HepG2 (cell line): Measurements from ENCODE around the gene SLC23A2. TPM values are rescaled to one million over a fixed set of nuclear protein-coding genes. Genes with fewer than 3 reads are reported as not detected.

ENCODE experiments used
- ATF1 ChIP-seq: IDR thresholded peaks from 2 replicates; pipeline ENCODE4 v1.6.1; 2016; ENCODE audit warnings: mild to moderate bottlenecking, control low read depth
- CBFB ChIP-seq: sonication (generic); formaldehyde crosslinking; IDR thresholded peaks from 2 replicates; pipeline ENCODE4 v1.4.0; 2020; ENCODE audit warnings: missing genetic modification reagents
- CEBPB ChIP-seq: IDR thresholded peaks from 2 replicates; pipeline ENCODE4 v1.6.1; 2011; ENCODE audit warnings: low read depth, low read length, improper control_type of control experiment, borderline replicate concordance
- ESRRA ChIP-seq: sonication (generic); formaldehyde crosslinking; IDR thresholded peaks from 2 replicates; pipeline ENCODE4 v1.5.1; 2020; ENCODE audit warnings: mild to moderate bottlenecking, low read depth, missing genetic modification reagents
- FOXO1 ChIP-seq: sonication (generic); formaldehyde crosslinking; IDR thresholded peaks from 2 replicates; pipeline ENCODE4 v1.4.0; 2020; ENCODE audit warnings: missing genetic modification reagents
- GATAD1 ChIP-seq: IDR thresholded peaks from 2 replicates; pipeline ENCODE4 v1.6.1; 2016; ENCODE audit warnings: missing genetic modification reagents, missing compliant biosample characterization
- HMG20A ChIP-seq: IDR thresholded peaks from 2 replicates; pipeline ENCODE4 v1.6.1; 2016; ENCODE audit warnings: borderline replicate concordance
- HMGA1 ChIP-seq: sonication (generic); formaldehyde crosslinking; conservative IDR thresholded peaks from 2 replicates; pipeline ENCODE4 v1.4.0; 2020; ENCODE audit warnings: missing genetic modification reagents
- JUND ChIP-seq: sonication (generic); formaldehyde crosslinking; IDR thresholded peaks from 2 replicates; pipeline ENCODE4 v1.8.0; 2022; ENCODE audit warnings: mild to moderate bottlenecking, missing genetic modification reagents
- MED8 ChIP-seq: sonication (generic); formaldehyde crosslinking; IDR thresholded peaks from 2 replicates; pipeline ENCODE4 v1.8.1; 2023; ENCODE audit warnings: mild to moderate bottlenecking, missing genetic modification reagents; ENCODE audit not compliant: insufficient replicate concordance
- PHF8 ChIP-seq: sonication (generic); formaldehyde crosslinking; IDR thresholded peaks from 2 replicates; pipeline ENCODE4 v1.5.0; 2020; ENCODE audit warnings: missing genetic modification reagents
- SATB2 ChIP-seq: sonication (generic); formaldehyde crosslinking; IDR thresholded peaks from 2 replicates; pipeline ENCODE4 v1.5.0; 2020; ENCODE audit warnings: missing genetic modification reagents
- SNAI1 ChIP-seq: sonication (generic); formaldehyde crosslinking; IDR thresholded peaks from 2 replicates; pipeline ENCODE4 v1.5.0; 2020; ENCODE audit warnings: mild to moderate bottlenecking, missing genetic modification reagents, borderline replicate concordance
- TARDBP ChIP-seq: sonication (generic); formaldehyde crosslinking; IDR thresholded peaks from 2 replicates; pipeline ENCODE4 v1.8.0; 2022; ENCODE audit warnings: mild to moderate bottlenecking, missing genetic modification reagents
- TBL1XR1 ChIP-seq: fragments of 150-350 bp; IDR thresholded peaks from 2 replicates; pipeline ENCODE4 v1.6.1; 2014; ENCODE audit warnings: borderline replicate concordance, low read length; ENCODE audit not compliant: partially characterized antibody
- ZBTB7B ChIP-seq: sonication (generic); formaldehyde crosslinking; IDR thresholded peaks from 2 replicates; pipeline ENCODE4 v1.4.0; 2020; ENCODE audit warnings: missing genetic modification reagents
- polyA plus RNA-seq, 8 experiments: library from polyadenylated mRNA; depleted of rRNA in 3 of 8; stranded (reverse) in 7 of 8; unstranded in 1 of 8; fragments of >200 nt; fragmentation: Illumina TruSeq in 4 of 8; extraction: Trizol in 4 of 8; gene quantifications; 2 replicates each; pipeline versions ENCODE4 v1.2.1 to v1.2.3, GENCODE V29; 2011 to 2016; ENCODE audit warnings: low read depth in 4 of 8, missing spikeins in 1 of 8, mixed read lengths in 1 of 8; ENCODE audit not compliant: insufficient read depth in 1 of 8
- total RNA-seq, 5 experiments: library from RNA; depleted of rRNA; stranded (reverse); fragments of >200 nt; fragmentation: Illumina TruSeq; extraction: Trizol; gene quantifications; 2 replicates each; pipeline ENCODE4 v1.2.3, GENCODE V29; 2016; ENCODE audit warnings: low read depth in 1 of 5
- TF ChIP-seq, protein P1 (sequence below): sonication (generic); formaldehyde crosslinking; IDR thresholded peaks from 2 replicates; pipeline ENCODE4 v1.9.0; 2021; ENCODE audit warnings: missing genetic modification reagents, borderline replicate concordance
- TF ChIP-seq, protein P2 (sequence below), 2 experiments: fragments of 450-650 bp in 1 of 2; sonication (generic) in 1 of 2; formaldehyde crosslinking; IDR thresholded peaks; 2 replicates each; pipeline versions ENCODE4 v1.5.0 to v1.8.0; 2020 to 2022; ENCODE audit warnings: mild to moderate bottlenecking in 1 of 2, missing genetic modification reagents in 1 of 2
- TF ChIP-seq, protein P3 (sequence below): IDR thresholded peaks from 2 replicates; pipeline ENCODE4 v1.6.1; 2012; ENCODE audit warnings: inconsistent platforms
- TF ChIP-seq, protein P4 (sequence below): sonication (generic); formaldehyde crosslinking; IDR thresholded peaks from 2 replicates; pipeline ENCODE4 v1.4.0; 2020; ENCODE audit warnings: missing genetic modification reagents
- TF ChIP-seq, protein P5 (sequence below): sonication (generic); formaldehyde crosslinking; IDR thresholded peaks from 2 replicates; pipeline ENCODE4 v1.4.0; 2020; ENCODE audit warnings: mild to moderate bottlenecking, missing genetic modification reagents, borderline replicate concordance

Gene SLC23A2
- total and polyA plus RNA-seq, 2 of the 13 experiments (the other 11 are each of a cell fraction or from before 2014, with no cell fraction given) = 42.2 to 51.2 TPM

DNA sequence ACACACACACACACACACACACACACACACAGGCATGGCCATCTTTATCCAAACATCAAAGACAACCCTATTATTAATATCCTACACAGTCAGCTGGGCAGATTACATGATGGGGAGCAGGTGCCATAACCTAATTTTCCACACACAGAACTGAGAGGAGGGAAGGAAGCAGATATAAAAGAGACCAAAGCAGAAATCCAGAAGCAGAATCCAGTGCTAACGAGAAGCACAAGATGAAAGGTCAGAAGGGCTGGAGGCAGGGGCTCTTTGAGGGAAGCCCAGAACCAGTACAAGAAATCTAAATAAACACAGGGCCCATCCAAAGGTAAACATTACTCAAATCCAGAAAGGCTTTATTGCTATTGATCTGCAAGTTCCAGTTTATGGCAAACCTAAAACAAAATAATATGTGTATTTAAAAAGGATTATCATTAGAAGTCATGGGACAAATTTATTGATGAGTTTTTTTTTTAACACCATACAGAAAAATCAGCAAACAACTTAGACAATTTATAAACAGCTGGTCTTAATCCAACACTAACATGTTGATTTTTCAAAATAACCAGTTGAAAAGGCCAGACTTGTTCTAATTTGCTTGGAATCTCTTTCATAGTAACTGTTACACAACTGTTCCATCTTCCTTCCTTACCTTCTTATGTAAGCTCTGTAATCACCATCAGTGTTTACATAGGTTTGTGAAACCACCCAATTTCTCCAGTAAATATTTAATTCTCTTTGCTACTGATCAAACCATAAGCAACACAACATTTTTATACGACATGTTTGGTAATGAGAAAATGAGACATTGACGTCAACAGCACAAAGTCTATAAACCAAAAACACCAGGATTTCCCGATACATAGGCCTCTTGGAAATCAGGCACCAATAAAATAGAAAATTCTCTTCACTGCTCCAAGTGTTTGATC is 34.2 kb downstream of the SLC23A2 start (continued):
- TF ChIP-seq ZBTB7B (0 out of 2 replicates have a peak, but pooled peaks have one; percentile 56), HMGA1 (CRISPR knock-in tag) (no peak), JUND (CRISPR knock-in tag) (peak; percentile 45; the same call in 1 of the 2 replicates), SNAI1 (CRISPR knock-in tag) (no peak), HMG20A (CRISPR knock-in tag) (peak; percentile 92), TBL1XR1 (peak; percentile 86), TARDBP (CRISPR knock-in tag) (peak; percentile 89), SATB2 (CRISPR knock-in tag) (peak; percentile 46; the same call in 1 of the 2 replicates), PHF8 (CRISPR knock-in tag) (peak; percentile 9; the same call in 1 of the 2 replicates), ESRRA (CRISPR knock-in tag) (peak; percentile 21; the same call in 1 of the 2 replicates), ATF1 (CRISPR knock-in tag) (peak; percentile 70; the same call in 1 of the 2 replicates), CBFB (CRISPR knock-in tag) (0 out of 2 replicates have a peak, but pooled peaks have one; percentile 52), GATAD1 (CRISPR knock-in tag) (peak; percentile 62), FOXO1 (peak; percentile 83; the same call in 1 of the 2 replicates), CEBPB (peak; percentile 92), MED8 (CRISPR knock-in tag) (peak; percentile 42)
- TF ChIP-seq, protein P1, sequence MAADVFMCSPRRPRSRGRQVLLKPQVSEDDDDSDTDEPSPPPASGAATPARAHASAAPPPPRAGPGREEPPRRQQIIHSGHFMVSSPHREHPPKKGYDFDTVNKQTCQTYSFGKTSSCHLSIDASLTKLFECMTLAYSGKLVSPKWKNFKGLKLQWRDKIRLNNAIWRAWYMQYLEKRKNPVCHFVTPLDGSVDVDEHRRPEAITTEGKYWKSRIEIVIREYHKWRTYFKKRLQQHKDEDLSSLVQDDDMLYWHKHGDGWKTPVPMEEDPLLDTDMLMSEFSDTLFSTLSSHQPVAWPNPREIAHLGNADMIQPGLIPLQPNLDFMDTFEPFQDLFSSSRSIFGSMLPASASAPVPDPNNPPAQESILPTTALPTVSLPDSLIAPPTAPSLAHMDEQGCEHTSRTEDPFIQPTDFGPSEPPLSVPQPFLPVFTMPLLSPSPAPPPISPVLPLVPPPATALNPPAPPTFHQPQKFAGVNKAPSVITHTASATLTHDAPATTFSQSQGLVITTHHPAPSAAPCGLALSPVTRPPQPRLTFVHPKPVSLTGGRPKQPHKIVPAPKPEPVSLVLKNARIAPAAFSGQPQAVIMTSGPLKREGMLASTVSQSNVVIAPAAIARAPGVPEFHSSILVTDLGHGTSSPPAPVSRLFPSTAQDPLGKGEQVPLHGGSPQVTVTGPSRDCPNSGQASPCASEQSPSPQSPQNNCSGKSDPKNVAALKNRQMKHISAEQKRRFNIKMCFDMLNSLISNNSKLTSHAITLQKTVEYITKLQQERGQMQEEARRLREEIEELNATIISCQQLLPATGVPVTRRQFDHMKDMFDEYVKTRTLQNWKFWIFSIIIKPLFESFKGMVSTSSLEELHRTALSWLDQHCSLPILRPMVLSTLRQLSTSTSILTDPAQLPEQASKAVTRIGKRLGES (CRISPR knock-in tag) = peak; percentile 66; the same call in 1 of the 2 replicates
- TF ChIP-seq, protein P2, sequence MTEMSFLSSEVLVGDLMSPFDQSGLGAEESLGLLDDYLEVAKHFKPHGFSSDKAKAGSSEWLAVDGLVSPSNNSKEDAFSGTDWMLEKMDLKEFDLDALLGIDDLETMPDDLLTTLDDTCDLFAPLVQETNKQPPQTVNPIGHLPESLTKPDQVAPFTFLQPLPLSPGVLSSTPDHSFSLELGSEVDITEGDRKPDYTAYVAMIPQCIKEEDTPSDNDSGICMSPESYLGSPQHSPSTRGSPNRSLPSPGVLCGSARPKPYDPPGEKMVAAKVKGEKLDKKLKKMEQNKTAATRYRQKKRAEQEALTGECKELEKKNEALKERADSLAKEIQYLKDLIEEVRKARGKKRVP (CRISPR knock-in tag; IDR thresholded peaks at IDR 0.05) = peak in 1 of 2 experiments; percentile 87; a peak in 2 of 4 replicates
- TF ChIP-seq, protein P3, sequence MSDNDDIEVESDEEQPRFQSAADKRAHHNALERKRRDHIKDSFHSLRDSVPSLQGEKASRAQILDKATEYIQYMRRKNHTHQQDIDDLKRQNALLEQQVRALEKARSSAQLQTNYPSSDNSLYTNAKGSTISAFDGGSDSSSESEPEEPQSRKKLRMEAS = 0 out of 2 replicates have a peak, but pooled peaks have one; percentile 5
- TF ChIP-seq, protein P4, sequence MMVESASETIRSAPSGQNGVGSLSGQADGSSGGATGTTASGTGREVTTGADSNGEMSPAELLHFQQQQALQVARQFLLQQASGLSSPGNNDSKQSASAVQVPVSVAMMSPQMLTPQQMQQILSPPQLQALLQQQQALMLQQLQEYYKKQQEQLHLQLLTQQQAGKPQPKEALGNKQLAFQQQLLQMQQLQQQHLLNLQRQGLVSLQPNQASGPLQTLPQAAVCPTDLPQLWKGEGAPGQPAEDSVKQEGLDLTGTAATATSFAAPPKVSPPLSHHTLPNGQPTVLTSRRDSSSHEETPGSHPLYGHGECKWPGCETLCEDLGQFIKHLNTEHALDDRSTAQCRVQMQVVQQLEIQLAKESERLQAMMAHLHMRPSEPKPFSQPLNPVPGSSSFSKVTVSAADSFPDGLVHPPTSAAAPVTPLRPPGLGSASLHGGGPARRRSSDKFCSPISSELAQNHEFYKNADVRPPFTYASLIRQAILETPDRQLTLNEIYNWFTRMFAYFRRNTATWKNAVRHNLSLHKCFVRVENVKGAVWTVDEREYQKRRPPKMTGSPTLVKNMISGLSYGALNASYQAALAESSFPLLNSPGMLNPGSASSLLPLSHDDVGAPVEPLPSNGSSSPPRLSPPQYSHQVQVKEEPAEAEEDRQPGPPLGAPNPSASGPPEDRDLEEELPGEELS = peak; percentile 96
- TF ChIP-seq, protein P5, sequence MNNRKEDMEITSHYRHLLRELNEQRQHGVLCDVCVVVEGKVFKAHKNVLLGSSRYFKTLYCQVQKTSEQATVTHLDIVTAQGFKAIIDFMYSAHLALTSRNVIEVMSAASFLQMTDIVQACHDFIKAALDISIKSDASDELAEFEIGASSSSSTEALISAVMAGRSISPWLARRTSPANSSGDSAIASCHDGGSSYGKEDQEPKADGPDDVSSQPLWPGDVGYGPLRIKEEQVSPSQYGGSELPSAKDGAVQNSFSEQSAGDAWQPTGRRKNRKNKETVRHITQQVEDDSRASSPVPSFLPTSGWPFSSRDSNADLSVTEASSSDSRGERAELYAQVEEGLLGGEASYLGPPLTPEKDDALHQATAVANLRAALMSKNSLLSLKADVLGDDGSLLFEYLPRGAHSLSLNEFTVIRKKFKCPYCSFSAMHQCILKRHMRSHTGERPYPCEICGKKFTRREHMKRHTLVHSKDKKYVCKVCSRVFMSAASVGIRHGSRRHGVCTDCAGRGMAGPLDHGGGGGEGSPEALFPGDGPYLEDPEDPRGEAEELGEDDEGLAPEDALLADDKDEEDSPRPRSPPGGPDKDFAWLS = 0 out of 2 replicates have a peak, but pooled peaks have one; percentile 60
